HG03095 (cell line): Measurements from ENCODE around the gene RBBP4.
"Not testable (repeated sequence)": the region's sequence is repeated elsewhere in the genome, so short reads cannot be mapped to it uniquely, and the experiment has no call there.

Experiments
- ATAC-seq: cut with Tn5 transposase; IDR thresholded peaks from one replicate; pipeline ENCODE4 v1.9.1; 2021; ENCODE audit warnings: moderate library complexity; ENCODE audit not compliant: unreplicated experiment

Gene RBBP4

DNA sequence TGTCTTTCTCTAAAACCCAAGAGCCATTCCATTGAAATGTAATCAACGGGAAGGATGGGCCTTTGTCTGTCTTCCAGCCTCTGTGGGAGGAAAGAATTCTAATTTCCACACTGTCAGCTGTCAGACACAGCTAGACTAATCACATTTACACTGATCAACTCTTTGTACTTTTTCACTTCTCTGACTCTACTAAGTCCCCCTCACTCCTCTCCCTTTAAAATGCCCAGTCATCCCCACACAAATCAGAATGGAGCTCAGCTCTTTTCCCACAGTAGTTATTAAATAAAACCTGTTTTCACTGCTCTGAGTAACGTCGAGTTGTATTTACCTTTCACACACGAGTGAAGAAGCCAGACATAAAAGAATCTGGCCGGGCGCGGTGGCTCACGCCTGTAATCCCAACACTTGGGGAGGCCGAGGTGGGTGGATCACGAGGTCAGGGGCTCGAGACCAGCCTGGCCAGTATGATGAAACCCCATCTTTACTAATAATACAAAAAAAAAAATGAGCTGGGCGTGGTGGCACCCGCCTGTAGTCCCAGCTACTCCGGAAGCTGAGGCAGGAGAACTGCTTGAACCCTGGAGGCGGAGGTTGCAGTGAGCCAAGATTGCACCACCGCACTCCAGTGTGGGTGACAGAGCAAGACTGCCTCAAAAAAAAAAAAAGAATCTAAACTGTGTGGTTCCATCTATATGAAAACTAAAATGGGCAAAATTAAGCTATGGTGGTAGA lies 13.9 kb upstream of the RBBP4 start:
- no peak for ATAC-seq

DNA sequence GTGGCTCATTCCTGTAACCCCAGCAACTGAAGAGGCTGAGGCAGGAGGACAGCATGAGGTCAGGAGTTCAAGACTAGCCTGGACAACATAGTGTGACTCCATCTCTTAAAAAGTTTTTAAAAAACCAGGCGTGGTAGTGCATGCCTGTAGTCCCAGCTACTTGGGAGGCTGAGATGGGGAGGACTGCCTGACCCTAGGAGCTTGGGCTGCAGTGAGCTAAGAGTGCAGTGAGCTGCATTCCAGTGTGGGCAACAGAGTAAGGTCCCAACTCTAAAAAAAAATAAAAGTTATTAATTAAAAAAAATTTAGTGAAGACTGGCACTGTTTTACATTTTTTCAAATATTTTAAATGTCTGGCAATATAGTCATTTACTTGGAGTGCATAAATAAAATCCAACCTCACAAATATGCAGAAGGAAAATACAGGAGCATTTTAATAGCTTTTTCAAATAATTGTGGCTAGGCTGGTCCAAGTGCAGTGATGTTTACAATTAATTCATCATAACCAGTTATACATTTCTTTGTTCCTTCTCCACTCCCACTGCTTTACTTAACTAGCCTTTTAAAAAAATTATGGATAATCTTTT lies 11.4 kb upstream of the RBBP4 start:
- ATAC-seq = no peak

- not testable (repeated sequence) for ATAC-seq
These were observed 8.6 kb upstream of the RBBP4 start for GRCh38 chr1:32642292-32642827.

DNA sequence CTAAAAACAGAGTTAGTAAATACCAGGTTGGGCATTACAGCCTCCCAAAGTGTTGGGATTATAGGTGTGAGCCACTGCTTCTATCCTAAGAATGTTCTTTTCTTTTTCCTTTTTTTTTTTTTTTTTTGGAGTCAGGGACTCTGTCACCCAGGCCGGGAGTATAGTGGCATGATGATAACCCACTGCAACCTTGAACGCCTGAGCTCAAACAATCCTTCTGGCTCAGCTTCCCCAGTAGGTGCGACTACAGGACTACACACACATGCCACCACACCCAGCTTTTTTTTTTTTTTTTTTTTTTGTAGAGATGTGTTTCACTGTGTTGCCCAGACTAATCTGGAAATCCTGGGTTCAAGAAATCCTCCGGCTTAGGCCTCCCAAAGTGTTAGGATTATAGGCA lies 6.6 kb upstream of the RBBP4 start:
- no peak for ATAC-seq

- ATAC-seq = no peak
These were observed 3.5 kb upstream of the RBBP4 start for GRCh38 chr1:32647308-32648134.

DNA sequence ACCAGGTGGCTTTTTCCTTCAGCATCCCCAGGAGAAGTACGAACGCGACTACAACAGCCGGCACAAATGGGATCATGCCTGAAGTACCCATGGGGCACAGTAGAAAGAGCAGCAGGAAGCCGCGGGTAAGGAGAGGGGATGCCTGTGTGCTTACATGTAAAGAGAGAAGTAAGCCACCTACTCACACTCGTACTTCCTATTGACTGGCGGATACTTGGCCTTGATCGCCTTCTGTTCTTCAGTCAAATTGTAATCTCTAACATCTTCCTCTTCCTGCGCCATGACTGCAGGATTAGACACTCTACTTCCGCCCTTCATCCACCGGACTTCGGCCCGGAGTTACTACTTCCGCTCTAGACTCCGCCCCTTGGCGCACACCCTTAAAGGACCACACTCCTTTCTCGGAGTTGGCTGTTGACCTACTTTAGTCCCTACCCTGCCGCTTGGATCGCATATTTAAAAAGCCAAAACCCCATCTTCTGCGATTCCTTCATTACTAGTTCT lies 708 bp upstream of the RBBP4 start, which contains the start of gene ZBTB8OS:
ZBTB8OS (minus strand) TSS at position 303 of the 504 bp plus-strand sequence; CDS start at position 282, 21 bp downstream.
- peak; percentile 52 for ATAC-seq

- ATAC-seq = peak; percentile 21
These were observed 559 bp downstream of the RBBP4 start for GRCh38 chr1:32651461-32652073.

DNA sequence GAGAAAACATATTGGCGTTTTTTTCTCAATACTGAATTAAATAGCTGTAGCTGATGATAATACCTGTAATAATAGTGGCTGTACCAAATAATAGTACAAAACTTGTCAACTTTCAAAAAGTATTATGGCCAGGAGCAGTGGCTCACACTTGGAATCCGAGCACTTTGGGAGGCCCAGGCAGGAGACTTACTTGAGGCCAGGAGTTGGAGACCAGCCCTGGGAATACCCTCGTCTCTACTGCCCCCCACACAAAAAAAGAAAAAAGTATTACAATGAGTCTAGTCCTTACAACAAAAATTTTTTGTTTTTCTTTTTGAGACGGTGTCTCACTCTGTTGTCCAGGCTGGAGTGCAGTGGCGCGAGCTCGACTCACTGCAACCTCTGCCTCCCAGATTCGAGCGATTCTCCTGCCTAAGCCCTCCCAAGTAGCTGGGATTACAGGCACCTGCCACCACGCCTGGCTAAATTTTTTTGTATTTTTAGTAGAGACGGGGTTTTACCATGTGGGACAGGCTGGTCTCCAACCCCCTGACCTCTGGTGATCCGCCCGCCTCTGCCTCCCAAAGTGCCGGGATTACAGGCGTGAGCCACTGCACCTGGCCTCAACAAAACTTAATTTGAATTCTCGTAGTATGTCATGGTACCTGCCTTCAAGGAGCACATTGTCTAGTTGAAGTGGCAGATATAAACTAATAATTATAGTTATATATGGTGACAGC lies 1.4 kb downstream of the RBBP4 start:
- ATAC-seq = no peak

DNA sequence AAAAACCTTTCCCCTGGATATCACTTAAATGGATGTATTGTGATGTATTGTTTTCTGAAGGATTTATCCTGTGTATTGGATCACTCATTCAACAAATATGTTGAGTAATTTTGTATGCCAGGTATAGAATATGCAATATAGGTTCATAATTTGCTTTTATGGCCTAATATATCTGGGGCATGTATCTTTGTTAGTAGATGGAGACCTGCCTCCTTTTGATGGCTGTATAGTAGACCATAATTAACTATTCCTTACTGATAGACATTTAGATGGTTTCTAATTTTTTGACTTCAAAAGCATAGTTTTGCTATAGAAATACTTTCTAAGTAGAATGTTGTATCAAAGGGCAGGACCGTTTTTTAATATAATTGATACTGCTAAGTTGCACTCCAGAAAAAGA lies 8.6 kb downstream of the RBBP4 start:
- ATAC-seq = no peak

GRCh38 chr1:32665915-32666314 lies 14.9 kb downstream of the RBBP4 start:
- no peak for ATAC-seq

DNA sequence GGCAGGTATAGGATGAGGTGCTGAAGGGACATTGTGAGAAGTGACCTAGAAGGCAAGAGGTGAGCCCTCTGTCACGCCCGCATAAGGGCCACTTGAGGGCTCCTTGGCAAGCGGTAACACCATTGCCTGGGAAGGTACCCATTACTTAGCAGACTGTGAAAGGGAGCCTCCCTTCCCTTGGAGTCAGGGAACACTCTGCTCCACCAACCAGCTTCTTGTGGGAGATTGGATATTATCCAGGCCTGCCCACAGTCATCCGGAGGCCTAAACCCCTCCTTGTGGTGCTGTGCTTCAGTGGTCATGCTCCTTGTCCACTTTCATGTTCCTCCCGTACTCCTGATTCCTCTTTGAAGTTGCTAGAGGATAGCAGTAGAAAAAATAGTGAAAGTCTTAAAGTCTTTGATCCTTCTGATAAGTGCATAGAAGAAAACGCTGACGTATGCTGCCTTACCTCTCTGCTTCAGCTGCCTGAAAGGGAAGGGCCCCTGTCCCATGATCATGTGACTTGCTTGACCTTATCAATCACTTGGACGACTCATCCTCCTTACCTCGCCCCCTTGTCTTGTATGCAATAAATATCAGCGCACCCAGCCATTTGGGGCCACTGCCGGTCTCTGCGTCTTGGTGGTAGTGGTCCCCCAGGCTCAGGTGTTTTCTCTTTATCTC lies 16.0 kb downstream of the RBBP4 start:
- ATAC-seq = no peak

DNA sequence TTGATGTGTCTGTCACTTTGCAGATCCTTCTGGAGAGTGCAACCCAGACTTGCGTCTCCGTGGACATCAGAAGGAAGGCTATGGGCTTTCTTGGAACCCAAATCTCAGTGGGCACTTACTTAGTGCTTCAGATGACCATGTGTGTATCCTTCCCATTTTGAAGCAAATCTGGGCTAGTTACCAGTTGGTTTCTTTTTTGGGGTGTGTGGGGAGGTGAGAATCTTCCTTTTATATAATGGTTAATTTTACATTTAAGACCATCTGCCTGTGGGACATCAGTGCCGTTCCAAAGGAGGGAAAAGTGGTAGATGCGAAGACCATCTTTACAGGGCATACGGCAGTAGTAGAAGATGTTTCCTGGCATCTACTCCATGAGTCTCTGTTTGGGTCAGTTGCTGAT lies 17.7 kb downstream of the RBBP4 start:
- ATAC-seq = not testable (repeated sequence)

- no peak for ATAC-seq
These were observed 25.9 kb downstream of the RBBP4 start for GRCh38 chr1:32676945-32677344.

DNA sequence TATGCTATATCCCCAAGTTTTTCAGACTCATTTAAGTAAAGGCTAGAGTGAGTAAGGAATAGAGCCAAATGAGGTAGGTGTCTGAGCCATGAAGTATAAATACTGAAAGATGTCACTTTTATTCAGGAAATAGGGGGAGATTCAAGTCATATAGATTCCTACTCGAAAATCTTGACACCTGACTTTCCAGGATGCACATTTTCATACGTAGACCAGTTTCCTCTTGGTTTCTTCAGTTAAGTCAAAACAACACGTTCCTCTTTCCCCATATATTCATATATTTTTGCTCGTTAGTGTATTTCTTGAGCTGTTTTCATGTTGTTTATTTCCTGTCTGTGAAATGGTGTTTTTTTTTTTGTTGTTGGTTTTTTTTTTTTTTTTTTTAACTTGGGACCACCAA lies 29.0 kb downstream of the RBBP4 start:
- ATAC-seq = not testable (repeated sequence)

GRCh38 chr1:32680642-32681041 lies 29.6 kb downstream of the RBBP4 start:
- ATAC-seq = no peak

GRCh38 chr1:32681509-32681908 lies 30.5 kb downstream of the RBBP4 start:
- ATAC-seq = no peak

- ATAC-seq = no peak
These were observed 31.0 kb downstream of the RBBP4 start for GRCh38 chr1:32681999-32682398.

GRCh38 chr1:32683397-32683796 lies 32.4 kb downstream of the RBBP4 start:
- ATAC-seq = no peak

DNA sequence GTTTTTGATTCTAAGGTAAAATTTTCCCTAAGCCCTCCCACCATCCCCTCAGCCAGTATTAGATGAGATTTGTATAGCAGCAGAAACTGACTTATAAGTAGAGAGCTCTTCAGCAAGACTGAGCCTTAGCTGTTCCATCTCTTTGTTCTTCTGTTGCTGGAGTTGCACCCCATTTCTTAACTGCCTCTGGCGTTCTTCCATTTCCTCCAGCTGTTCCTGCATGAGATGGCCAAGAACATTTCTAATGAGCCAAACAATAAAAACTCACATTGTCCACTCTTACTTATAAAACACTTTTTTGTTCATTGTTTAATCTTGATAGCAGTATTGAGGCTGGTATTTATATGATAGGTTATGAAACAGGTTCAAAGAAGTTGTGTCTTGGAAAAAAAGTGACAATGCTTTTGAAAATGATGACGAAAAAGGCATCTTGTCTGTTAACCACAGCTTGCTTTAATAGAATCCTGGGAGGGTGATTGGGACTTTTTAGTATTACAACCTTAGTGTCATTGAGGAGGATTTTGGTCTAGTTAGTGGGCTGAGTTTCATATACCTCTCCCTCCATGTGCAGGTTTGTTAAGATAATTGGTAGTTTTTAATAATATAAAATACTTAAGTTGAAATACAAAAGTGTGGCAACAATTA lies 33.3 kb downstream of the RBBP4 start:
- ATAC-seq = no peak
